Fibroblast of the conjunctiva (primary cell): ENCODE data around the gene SLC26A8.
"Not testable (repeated sequence)": the region's sequence is repeated elsewhere in the genome, so short reads cannot be mapped to it uniquely, and the experiment has no call there.

Experiments used
- DNase-seq: peaks from one replicate; pipeline ENCODE4 v3.0.0-alpha.2; 2010; ENCODE audit warnings: low read depth

SLC26A8 gene

DNA sequence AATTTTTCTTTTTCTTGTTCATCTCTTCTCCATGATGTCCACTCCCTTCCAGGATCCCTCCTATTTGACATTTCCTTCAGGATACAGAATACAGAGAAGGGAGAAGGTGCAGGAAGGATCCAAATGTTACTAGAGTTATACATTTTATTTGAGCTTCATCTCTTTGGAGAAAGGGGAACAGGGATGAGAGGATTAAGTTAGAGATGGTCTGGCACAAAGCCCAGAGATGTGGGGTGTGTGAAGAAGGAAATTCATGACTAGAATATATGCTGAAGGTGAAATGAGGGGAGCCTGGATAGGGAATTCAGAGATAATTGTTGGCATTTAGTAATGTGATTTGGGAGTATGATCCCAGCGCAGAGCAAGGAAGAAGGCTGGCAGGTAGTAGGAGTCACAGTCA, 81.1 kb downstream of the SLC26A8 start:
- no peak for DNase-seq

DNA sequence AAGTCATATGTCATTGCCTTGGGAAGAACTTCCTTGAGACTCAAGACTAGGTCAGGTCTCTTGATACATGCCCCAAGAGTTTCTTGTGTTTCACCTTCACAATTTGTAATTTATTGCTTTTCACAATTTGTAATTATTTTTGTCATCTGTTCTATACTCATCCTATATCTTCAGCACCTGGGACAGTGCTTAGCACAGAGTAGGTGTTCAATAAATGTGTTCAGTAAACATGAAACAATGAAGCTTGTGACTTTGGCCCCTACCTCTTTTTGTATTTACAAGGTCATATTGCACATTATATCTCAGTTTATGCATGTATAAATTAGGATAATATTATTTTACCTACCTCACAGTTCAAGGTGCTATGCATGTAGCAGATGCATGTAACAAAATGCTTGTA, 82.1 kb downstream of the SLC26A8 start:
- DNase-seq = no peak

GRCh38 chr6:35941170-35941569, 83.3 kb downstream of the SLC26A8 start:
- DNase-seq = not testable (repeated sequence)

DNA sequence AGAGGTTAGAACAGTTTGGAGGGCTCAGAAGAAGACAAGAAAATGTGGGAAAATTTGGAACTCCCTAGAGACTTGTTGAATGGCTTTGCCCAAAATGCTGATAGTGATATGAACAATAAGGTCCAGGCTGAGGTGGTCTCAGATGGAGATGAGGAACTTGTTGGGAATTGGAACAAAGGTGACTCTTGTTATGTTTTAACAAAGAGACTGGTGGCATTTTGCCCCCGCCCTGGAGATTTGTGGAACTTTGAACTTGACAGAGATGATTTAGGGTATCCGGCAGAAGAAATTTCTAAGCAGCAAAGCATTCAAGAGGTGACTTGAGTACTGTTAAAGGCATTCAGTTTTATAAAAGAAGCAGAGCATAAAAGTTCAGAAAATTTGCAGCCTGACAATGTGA, 84.4 kb downstream of the SLC26A8 start:
- DNase-seq = not testable (repeated sequence)

DNA sequence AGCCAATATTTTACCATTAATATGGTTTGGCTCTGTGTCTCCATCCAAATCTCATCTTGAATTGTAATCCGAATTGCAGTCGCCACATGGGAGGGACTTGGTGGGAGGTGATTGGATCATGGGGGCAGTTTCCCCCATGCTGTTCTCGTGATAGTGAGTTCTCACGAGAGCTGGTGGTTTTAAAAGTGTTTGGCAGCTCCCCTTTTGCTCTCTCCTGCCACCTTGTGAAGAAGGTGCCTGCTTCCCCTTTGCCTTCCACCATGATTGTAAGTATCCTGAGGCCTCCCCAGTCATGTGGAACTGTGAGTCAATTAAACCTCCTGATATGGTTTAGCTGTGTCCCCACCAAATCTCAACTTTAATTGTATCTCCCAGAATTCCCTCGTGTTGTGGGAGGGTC, 85.2 kb downstream of the SLC26A8 start:
- not testable (repeated sequence) for DNase-seq

DNA sequence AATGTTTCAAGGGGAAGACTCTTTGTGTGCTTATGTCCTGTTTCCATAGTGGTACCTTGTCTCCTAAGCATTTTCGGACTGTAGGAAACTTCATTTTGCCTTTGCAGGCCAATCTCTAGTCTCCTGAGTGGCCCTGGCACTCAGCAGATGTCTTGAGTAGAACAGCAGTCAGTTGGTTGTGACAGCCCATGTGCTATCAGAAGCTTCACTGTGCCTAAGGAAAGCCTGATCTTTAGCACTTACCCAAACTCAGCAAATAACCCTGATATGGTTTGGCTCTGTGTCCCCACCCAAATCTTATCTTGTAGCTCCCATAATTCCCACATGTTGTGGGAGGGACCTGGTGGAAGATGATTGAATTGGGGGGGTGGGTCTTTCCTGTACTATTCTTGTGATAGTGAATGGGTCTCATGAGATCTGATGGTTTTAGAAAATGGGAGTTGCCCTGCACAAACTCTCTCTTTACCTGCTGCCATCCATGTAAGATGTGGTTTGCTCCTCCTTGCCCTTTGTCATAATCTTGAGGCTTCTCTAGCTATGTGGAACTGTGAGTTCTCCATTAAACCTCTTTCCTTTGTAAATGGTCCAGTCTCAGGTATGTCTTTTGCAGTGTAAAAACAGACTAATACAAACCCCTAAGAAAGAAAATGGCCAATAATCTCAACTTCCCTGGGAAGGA, 87.6 kb downstream of the SLC26A8 start:
- no peak for DNase-seq

DNA sequence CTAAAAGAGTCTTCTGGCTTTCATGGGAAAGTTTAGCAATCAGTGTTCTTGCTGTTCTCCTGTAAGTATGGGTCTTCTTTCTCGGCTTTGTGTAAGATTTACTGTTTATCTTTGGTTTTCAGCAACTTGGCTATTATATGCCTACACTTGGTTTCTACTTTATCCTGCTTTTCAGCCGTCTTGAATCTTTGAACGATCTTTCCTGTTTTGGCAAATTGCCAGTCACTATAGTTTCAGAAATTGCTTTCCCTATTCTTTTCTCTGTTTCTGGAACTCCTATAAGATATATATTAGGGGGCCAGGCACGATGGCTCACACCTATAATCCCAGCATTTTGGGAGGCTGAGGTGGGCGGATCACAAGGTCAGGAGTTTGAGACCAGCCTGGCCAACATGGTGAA, 89.0 kb downstream of the SLC26A8 start:
- DNase-seq = no peak

DNA sequence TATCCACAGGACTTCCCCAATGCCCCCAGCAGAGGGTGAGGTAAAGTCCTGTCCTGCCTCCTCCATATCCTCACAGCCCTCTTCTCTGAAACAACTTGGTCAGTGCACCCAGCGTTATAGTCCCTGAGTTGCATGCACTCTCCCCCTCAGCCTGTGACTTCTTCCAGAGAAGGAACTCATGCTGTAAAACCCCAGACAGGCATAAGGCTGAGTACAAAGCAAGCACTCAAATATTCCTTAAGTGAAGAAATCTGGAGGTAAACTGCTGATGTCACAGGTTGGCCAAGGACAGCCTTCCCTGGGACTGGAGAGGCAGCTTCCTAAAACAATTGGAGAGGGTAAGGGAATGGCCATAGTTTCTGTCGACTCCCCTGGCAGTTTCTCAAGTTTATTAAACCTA, 90.6 kb downstream of the SLC26A8 start:
- no peak for DNase-seq

GRCh38 chr6:35931873-35932272, 92.6 kb downstream of the SLC26A8 start:
- not testable (repeated sequence) for DNase-seq

- DNase-seq = no peak
These were observed 93.3 kb downstream of the SLC26A8 start for GRCh38 chr6:35931120-35931561.

GRCh38 chr6:35929601-35930000, 94.8 kb downstream of the SLC26A8 start:
- DNase-seq = no peak

- DNase-seq = no peak
These were observed 97.8 kb downstream of the SLC26A8 start for GRCh38 chr6:35926509-35927215.

GRCh38 chr6:35925961-35926360, 98.5 kb downstream of the SLC26A8 start:
- DNase-seq = no peak

DNA sequence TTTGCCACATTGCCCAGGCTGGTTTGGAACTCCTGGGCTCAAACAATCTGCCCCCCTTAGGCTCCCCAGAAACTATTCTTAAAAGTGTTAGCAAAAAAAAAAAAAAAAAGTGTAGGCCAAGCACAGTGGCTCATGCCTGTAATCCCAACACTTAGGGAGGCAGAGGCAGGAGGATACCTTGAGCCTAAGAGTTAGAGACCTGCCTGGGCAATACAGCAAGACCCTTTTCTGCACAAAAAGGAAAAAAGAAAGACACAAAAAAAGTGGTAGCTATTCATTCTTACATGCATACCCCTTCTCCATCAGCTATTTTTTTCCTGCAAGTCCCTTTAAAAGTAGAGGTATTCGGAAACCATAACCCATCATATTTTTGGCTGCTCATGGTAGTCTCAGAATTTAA, 100.3 kb downstream of the SLC26A8 start:
- no peak for DNase-seq

DNA sequence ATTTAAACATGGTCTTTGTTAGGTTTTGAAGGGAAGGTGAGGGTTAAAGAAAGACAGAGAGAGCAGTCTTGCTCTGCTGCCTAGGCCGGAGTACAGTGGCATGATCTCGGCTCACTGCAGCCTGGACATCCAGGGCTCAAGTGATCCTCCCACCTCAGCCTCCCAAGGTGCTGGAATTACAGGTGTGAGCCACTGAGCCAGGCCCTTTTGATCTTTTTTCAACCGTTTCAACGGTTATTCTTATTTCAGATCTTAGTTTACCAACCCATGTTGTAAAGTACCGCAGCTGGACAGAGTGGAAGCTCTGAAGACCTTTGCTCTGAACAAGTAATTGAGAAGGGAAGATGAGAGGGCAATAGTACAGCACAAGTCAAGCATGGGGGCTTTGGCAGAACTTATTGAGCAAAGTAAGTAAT, 102.3 kb downstream of the SLC26A8 start:
- DNase-seq = no peak

GRCh38 chr6:35920793-35921732, 103.4 kb downstream of the SLC26A8 start, which contains the start of gene SRPK1:
SRPK1 (minus strand) TSS chr6:35921098; CDS start chr6:35921056, 42 bp downstream.
- DNase-seq = peak; percentile 64

- DNase-seq = peak; percentile 24
These were observed 104.4 kb downstream of the SLC26A8 start for GRCh38 chr6:35919827-35920751.

DNA sequence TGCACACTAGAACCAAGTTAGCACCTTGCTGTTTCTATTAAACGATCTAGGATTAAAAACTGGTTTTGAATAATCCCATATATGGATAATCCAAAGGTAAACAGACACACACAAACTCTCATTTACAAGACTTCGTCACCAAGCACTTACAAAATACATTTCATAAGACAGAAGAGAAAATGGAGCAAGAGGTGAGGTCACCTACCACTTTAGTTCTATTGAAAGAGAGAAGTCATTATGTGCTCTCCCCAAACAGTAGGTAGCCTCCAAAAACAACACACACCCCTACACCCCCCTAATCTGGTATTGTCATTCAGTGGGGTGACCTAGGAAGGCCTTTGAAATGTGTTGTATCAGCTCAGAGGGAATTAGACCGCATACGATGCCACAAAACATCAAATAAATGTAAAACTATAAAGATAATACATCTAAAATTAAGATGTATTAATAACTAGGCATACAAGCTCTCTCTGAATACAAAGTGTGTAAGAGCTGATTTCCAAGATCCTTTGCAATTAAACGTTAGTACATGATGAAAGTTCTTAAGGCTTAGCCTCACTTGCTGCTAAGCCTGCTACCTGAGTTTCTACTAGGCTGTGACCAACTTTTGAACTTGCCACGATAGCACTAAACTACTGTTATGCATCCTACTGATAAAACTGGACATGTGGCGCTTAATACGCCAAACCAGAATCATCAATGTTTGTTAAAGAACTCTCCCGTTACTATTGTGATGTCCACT, 105.2 kb downstream of the SLC26A8 start:
- no peak for DNase-seq

DNA sequence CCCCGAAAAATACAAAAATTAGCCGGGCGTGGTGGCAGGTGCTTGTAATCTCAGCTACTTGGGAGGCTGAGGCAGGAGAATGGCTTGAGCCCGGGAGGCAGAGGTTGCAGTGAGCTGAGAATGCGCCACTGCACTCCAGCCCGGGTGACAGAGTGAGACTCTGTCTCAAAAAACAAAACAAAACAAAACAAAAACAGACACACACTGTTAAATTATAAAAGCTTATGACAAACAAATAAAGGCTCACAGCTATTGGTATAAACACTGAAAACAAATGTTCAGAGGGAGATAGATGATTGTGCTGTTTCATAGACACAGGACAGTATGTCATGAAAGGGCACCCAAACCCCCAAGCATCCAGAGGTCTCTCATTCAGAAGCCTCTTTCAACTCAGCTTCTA, 107.5 kb downstream of the SLC26A8 start:
- DNase-seq = not testable (repeated sequence)

- no peak for DNase-seq
These were observed 108.4 kb downstream of the SLC26A8 start for GRCh38 chr6:35916056-35916455.

DNA sequence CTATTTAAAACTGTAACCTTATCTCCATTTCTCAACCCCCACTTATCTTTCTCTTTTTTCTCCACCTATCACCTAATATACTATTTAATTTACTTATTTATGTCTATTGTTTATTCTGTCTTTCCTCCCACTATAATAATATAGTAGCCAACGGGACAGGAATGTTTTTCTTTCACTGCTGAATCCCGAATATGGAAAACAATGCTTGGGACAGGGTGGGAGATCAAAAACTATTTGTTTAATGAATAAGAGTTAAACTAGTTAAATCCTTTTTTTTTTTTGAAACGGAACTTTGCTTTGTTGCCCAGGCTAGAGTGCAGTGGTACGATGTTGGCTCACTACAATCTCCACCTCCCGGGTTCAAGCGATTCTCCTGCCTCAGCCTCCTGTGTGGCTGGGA, 109.9 kb downstream of the SLC26A8 start:
- no peak for DNase-seq
